NCI-H2227 (cell line): ENCODE data around the gene AGPAT4.

Experiments
- DNase-seq: peaks from one replicate; lab custom pipeline; 2025; ENCODE audit not compliant: unreplicated experiment; lab: John Stamatoyannopoulos, UW

The AGPAT4 gene

DNA sequence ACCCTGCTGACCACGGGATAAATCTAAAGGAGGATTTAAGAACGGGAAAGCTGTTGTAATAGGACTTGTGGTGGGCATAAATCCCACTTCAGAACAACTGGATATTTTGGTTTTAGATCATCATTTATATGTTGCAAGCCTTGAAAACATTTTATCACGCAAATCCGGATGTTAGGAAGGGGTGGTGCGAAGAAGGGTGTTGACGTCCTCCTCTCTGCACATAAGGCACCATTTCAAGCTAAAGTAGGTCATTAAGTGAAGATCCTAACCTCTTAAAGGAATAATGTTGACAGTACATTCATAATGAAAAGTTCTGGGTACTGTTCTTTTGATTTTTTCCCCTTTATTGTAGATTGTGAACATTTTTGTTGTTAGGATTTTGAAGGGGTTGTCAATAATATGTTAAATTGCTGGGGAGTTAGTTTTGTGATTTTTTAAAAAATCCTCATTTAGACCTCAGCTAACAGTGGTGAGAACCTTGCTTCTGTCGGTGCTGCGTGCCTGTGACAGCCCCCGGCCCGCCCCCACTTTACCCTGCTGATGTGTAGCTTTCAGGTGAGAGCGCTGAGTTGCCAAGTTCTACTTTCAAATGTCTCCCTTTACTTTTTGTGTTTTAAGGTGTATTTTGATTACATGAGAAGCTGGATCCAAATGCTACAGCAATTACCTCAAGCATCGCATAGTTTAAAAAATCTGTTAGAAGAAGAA is 193.4 kb downstream of the AGPAT4 start:
- DNase-seq, result no peak
